Gastrocnemius medialis (tissue), 4 donors: Measurements from ENCODE around the gene FASTKD1. TPM values are rescaled to one million over a fixed set of nuclear protein-coding genes. Genes with fewer than 3 reads are reported as not detected.
"Not testable (repeated sequence)": the region's sequence is repeated elsewhere in the genome, so short reads cannot be mapped to it uniquely, and the experiment has no call there.

Source experiments
- ATAC-seq, 2 donors: fragments of 150-250 bp; one replicate each; pipeline ENCODE4 v1.9.1; 2016
- DNase-seq, 2 donors: peaks; one replicate each; pipeline ENCODE4 v3.0.0-alpha.2; 2019
- H3K27ac ChIP-seq, 4 donors: fragments of 200-600 bp; sonication (generic); 1 replicate in 1 of 4; 2 replicates in 3 of 4; pipeline ENCODE4 v1.5.1; 2016 to 2018; ENCODE audit warnings: mild to moderate bottlenecking in 2 of 4, moderate library complexity in 1 of 4
- H3K27me3 ChIP-seq, 3 donors: fragments of 200-600 bp; sonication (generic) in 2 of 3; 1 replicate in 1 of 3; 2 replicates in 2 of 3; pipeline versions ENCODE4 v1.5.1 to v1.6.0; 2016 to 2019; ENCODE audit warnings: mild to moderate bottlenecking in 1 of 3, moderate library complexity in 1 of 3
- H3K36me3 ChIP-seq, 2 donors: fragments of 200-600 bp; sonication (generic) in 1 of 2; one replicate each; pipeline ENCODE4 v1.5.1; 2017 to 2018
- H3K4me1 ChIP-seq, 2 donors: fragments of 200-600 bp; sonication (generic) in 1 of 2; one replicate each; pipeline ENCODE4 v1.5.1; 2016 to 2017; ENCODE audit warnings: mild to moderate bottlenecking in 2 of 2
- H3K4me3 ChIP-seq, 4 donors: fragments of 200-600 bp; sonication (generic) in 3 of 4; 1 replicate in 1 of 4; 2 replicates in 3 of 4; pipeline ENCODE4 v1.5.1; 2016 to 2019; ENCODE audit warnings: mild to moderate bottlenecking in 2 of 4
- H3K9me3 ChIP-seq, 3 donors: fragments of 200-600 bp; sonication (generic) in 2 of 3; 1 replicate in 1 of 3; 2 replicates in 2 of 3; pipeline ENCODE4 v1.5.1; 2016 to 2019
- POLR2A ChIP-seq, 2 donors: fragments of 450-650 bp; IDR thresholded peaks; one replicate each; pipeline ENCODE4 v1.6.1; 2017; ENCODE audit warnings: antibody characterized with exemption in 2 of 2, mild to moderate bottlenecking in 2 of 2, moderate library complexity in 2 of 2
- in situ Hi-C, 4 donors: fragments of 200-750 bp; cut with MboI; loops; one replicate each; pipeline versions ENCODE4 v1.15.0 to v1.8.0; 2017; ENCODE audit warnings: low sequenced_read_pairs in 4 of 4
- intact Hi-C: fragments of 100-400 bp; cut with DNase I; formaldehyde crosslinking; loops from one replicate; pipeline ENCODE4 v1.15.1; 2023; ENCODE audit warnings: low total_unique reads
- total RNA-seq, 4 donors: library from RNA; depleted of rRNA; stranded (reverse); fragments of >200 nt; gene quantifications; one replicate each; pipeline versions ENCODE4 v1.1.0 to v1.2.3, GENCODE V29; 2016
- TF ChIP-seq, protein P1 (sequence below), 5 experiments: fragments of 450-650 bp in 3 of 5; fragments of 200-600 bp in 2 of 5; sonication (generic) in 2 of 5; IDR thresholded peaks in 4 of 5; conservative IDR thresholded peaks in 1 of 5; 1 replicate in 4 of 5; 2 replicates in 1 of 5; pipeline ENCODE4 v1.5.1; 2016 to 2019; ENCODE audit warnings: antibody characterized with exemption in 5 of 5, mild to moderate bottlenecking in 3 of 5, moderate library complexity in 3 of 5

Gene FASTKD1
- total RNA-seq, 4 donors from 2014 or later = 9.7 to 27.4 (median 12.9) TPM

- TF ChIP-seq, protein P1, sequence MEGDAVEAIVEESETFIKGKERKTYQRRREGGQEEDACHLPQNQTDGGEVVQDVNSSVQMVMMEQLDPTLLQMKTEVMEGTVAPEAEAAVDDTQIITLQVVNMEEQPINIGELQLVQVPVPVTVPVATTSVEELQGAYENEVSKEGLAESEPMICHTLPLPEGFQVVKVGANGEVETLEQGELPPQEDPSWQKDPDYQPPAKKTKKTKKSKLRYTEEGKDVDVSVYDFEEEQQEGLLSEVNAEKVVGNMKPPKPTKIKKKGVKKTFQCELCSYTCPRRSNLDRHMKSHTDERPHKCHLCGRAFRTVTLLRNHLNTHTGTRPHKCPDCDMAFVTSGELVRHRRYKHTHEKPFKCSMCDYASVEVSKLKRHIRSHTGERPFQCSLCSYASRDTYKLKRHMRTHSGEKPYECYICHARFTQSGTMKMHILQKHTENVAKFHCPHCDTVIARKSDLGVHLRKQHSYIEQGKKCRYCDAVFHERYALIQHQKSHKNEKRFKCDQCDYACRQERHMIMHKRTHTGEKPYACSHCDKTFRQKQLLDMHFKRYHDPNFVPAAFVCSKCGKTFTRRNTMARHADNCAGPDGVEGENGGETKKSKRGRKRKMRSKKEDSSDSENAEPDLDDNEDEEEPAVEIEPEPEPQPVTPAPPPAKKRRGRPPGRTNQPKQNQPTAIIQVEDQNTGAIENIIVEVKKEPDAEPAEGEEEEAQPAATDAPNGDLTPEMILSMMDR (IDR thresholded peaks at IDR 0.05 in 4 of 5, conservative IDR thresholded peaks at IDR 0.05 in 1 of 5) = no peak
- TF ChIP-seq POLR2A (IDR thresholded peaks at IDR 0.05) = no peak
- ATAC-seq = no peak
- no peak overlapping the region for H3K4me3 ChIP-seq
Observed at GRCh38 chr2:169590804-169591203, 17.1 kb upstream of the FASTKD1 start.

GRCh38 chr2:169585673-169586072, 12.0 kb upstream of the FASTKD1 start:
- peak overlapping the region; percentile 96 to 98 (median 97) for H3K27ac ChIP-seq
- in situ Hi-C loops (loop anchor here in 1 of 4 donors (25.0 kb wide), 1 partner anchor 1352 kb away; the partner anchor contains the start of gene GORASP2), intact Hi-C loops (loop anchor here (10.0 kb wide), 1 partner anchor 239 kb away; the partner anchor contains the start of genes METTL5 and UBR3)
- DNase-seq (no peak), ATAC-seq (no peak)
- H3K4me3 ChIP-seq = peak overlapping the region; percentile 87 to 99 (median 96)
- no peaks in the 10 kb centered on the region for H3K36me3 ChIP-seq
- H3K27me3 ChIP-seq = no peaks in the 10 kb centered on the region
- H3K9me3 ChIP-seq = no peaks in the 10 kb centered on the region
- TF ChIP-seq, protein P1 (IDR thresholded peaks at IDR 0.05 in 4 of 5, conservative IDR thresholded peaks at IDR 0.05 in 1 of 5) = no peak
- no peak for TF ChIP-seq POLR2A (IDR thresholded peaks at IDR 0.05)
- H3K4me1 ChIP-seq = peaks cover 18 to 26% of the 10 kb centered on the region in 2 donors

More at GRCh38 chr2:169590804-169591203, 17.1 kb upstream of the FASTKD1 start:
- no peaks in the 10 kb centered on the region for H3K27me3 ChIP-seq
- no peak overlapping the region for H3K27ac ChIP-seq
- no peaks in the 10 kb centered on the region for H3K9me3 ChIP-seq
- no peaks in the 10 kb centered on the region for H3K36me3 ChIP-seq
- in situ Hi-C loops (loop anchor here in 1 of 4 donors (25.0 kb wide), 1 partner anchor 1346 kb away; the partner anchor contains the start of gene GORASP2), intact Hi-C loops (no loop called here)
- peaks cover 12 to 20% of the 10 kb centered on the region in 2 donors for H3K4me1 ChIP-seq
- no peak for DNase-seq

GRCh38 chr2:169584005-169584877, 10.6 kb upstream of the FASTKD1 start, which contains the start of gene PPIG:
Gene PPIG (plus strand): TSS chr2:169584351. CDS start chr2:169604042, 19,691 bp downstream.
- Histone ChIP-seq H3K27me3 (no peaks in the 10 kb centered on the region), H3K4me1 (peaks cover 18 to 26% of the 10 kb centered on the region in 2 donors), H3K4me3 (peak within 1 kb of the TSS; percentile 87 to 99 (median 96)), H3K9me3 (no peaks in the 10 kb centered on the region), H3K27ac (peak within 1 kb of the TSS; percentile 96 to 98 (median 97)), H3K36me3 (no peaks in the 10 kb centered on the region)
- in situ Hi-C loops = loop anchor here in 1 of 4 donors (25.0 kb wide), 1 partner anchor 1353 kb away; the partner anchor contains the start of gene GORASP2
- TF ChIP-seq, protein P1 (IDR thresholded peaks at IDR 0.05 in 4 of 5, conservative IDR thresholded peaks at IDR 0.05 in 1 of 5) = no peak
- peak; percentile 62 to 68 for TF ChIP-seq POLR2A (IDR thresholded peaks at IDR 0.05)
- ATAC-seq = peak; percentile 96 to 97
- intact Hi-C loops = loop anchor here (1.0 to 10.0 kb wide), 3 partner anchors 11 to 241 kb away; partner anchors contain the start of genes CFAP210, FASTKD1, METTL5 and PHOSPHO2
- peak; percentile 82 to 85 for DNase-seq

GRCh38 chr2:169583518-169583917, 9.9 kb upstream of the FASTKD1 start:
- no peaks in the 10 kb centered on the region for H3K9me3 ChIP-seq
- in situ Hi-C loops (loop anchor here in 1 of 4 donors (25.0 kb wide), 1 partner anchor 1354 kb away; the partner anchor contains the start of gene GORASP2), intact Hi-C loops (loop anchor here (5.0 to 10.0 kb wide), 2 partner anchors 109 to 241 kb away; partner anchors contain the start of genes CFAP210, METTL5, PHOSPHO2 and UBR3)
- H3K4me3 ChIP-seq = peak overlapping the region in 2 of 4 donors; percentile 94 to 99
- H3K27ac ChIP-seq = peak overlapping the region; percentile 96 to 98 (median 97)
- DNase-seq (no peak), ATAC-seq (no peak)
- no peaks in the 10 kb centered on the region for H3K27me3 ChIP-seq
- peaks cover 18 to 23% of the 10 kb centered on the region in 2 donors for H3K4me1 ChIP-seq
- TF ChIP-seq POLR2A (IDR thresholded peaks at IDR 0.05) = no peak
- TF ChIP-seq, protein P1 (IDR thresholded peaks at IDR 0.05 in 4 of 5, conservative IDR thresholded peaks at IDR 0.05 in 1 of 5) = no peak
- H3K36me3 ChIP-seq = no peaks in the 10 kb centered on the region

DNA sequence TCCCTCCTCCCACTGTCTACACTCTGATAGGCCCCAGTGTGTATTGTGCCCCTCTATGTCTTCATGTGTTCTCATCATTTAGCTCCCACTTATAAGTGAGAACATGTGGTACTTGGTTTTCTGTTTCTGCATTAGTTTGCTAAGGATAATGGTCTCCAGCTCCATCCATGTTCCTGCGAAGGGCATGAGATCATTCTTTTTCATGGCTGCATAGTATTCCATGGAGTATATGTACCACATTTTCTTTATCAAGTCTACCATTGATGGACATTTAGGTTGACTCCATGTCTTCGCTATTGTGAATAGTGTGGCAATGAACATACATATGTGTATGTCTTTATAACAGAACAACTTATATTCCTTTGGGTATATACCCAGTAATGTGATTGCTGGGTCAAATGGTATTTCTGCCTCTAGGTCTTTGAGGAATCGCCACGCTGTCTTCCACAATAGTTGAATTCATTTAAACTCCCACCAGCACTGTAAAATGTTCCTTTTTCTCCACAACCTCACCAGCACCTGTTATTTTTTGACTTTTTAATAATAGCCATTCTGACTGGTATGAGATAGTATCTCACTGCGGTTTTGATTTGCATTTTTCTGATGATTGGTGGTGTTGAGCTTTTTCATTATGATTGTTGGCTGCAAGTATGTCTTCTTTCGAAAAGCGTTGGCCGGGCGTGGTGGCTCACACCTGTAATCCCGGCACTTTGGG, 9.0 kb upstream of the FASTKD1 start:
- H3K27me3 ChIP-seq, H3K4me3 ChIP-seq, ATAC-seq, H3K27ac ChIP-seq, DNase-seq, H3K36me3 ChIP-seq, H3K9me3 ChIP-seq: not testable (repeated sequence)
- in situ Hi-C loops = loop anchor here in 1 of 4 donors (25.0 kb wide), 1 partner anchor 1355 kb away; the partner anchor contains the start of gene GORASP2
- H3K4me1 ChIP-seq = peaks cover 18 to 23% of the 10 kb centered on the region in 2 donors
- intact Hi-C loops = loop anchor here (5.0 to 10.0 kb wide), 2 partner anchors 110 to 242 kb away; partner anchors contain the start of genes CFAP210, METTL5, PHOSPHO2 and UBR3
